GM12878 (cell line): Measurements from ENCODE around the gene PTPRD.

Source experiments
- CTCF ChIP-seq, 3 experiments: IDR thresholded peaks in 2 of 3; conservative IDR thresholded peaks in 1 of 3; 2 replicates each; pipeline ENCODE4 v1.5.1; 2011; ENCODE audit warnings: low read depth in 3 of 3, low read length in 3 of 3, mild to moderate bottlenecking in 3 of 3, control low read depth in 2 of 3, moderate library complexity in 2 of 3, inconsistent platforms in 1 of 3, mixed read lengths in 1 of 3; ENCODE audit not compliant: control insufficient read depth in 2 of 3, insufficient read depth in 1 of 3; ENCODE audit errors: extremely low read depth in 1 of 3
- EED ChIP-seq: sonication (generic); IDR thresholded peaks from 2 replicates; pipeline ENCODE4 v1.6.1; 2016; ENCODE audit warnings: antibody characterized with exemption, low read depth
- LARP7 ChIP-seq: fragments of 450-650 bp; IDR thresholded peaks from 2 replicates; pipeline ENCODE4 v1.6.1; 2017; ENCODE audit warnings: mild to moderate bottlenecking
- POLR2AphosphoS5 ChIP-seq: IDR thresholded peaks from 2 replicates; pipeline ENCODE4 v1.6.1; 2011; ENCODE audit warnings: mild to moderate bottlenecking, low read length, inconsistent platforms
- REST ChIP-seq: IDR thresholded peaks from 2 replicates; pipeline ENCODE4 v1.6.1; 2012; ENCODE audit warnings: mild to moderate bottlenecking, low read depth, low read length
- TF ChIP-seq, protein P1 (sequence below): fragments of 450-650 bp; IDR thresholded peaks from 2 replicates; pipeline ENCODE4 v1.6.1; 2016; ENCODE audit warnings: mild to moderate bottlenecking
- TF ChIP-seq, protein P2 (sequence below): fragments of 450-650 bp; IDR thresholded peaks from 2 replicates; pipeline ENCODE4 v1.6.1; 2017; ENCODE audit warnings: mild to moderate bottlenecking

- TF ChIP-seq EED = no peak
- no peak for TF ChIP-seq LARP7
- no peak for TF ChIP-seq CTCF (IDR thresholded peaks at IDR 0.05 in 2 of 3, conservative IDR thresholded peaks at IDR 0.05 in 1 of 3; ENCODE audit: control insufficient read depth in 2 of 3, extremely low read depth in 1 of 3, insufficient read depth in 1 of 3, low read depth in 3 of 3, low read length in 3 of 3)
- TF ChIP-seq, protein P1, sequence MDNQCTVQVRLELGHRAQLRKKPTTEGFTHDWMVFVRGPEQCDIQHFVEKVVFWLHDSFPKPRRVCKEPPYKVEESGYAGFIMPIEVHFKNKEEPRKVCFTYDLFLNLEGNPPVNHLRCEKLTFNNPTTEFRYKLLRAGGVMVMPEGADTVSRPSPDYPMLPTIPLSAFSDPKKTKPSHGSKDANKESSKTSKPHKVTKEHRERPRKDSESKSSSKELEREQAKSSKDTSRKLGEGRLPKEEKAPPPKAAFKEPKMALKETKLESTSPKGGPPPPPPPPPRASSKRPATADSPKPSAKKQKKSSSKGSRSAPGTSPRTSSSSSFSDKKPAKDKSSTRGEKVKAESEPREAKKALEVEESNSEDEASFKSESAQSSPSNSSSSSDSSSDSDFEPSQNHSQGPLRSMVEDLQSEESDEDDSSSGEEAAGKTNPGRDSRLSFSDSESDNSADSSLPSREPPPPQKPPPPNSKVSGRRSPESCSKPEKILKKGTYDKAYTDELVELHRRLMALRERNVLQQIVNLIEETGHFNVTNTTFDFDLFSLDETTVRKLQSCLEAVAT = no peak
- TF ChIP-seq, protein P2, sequence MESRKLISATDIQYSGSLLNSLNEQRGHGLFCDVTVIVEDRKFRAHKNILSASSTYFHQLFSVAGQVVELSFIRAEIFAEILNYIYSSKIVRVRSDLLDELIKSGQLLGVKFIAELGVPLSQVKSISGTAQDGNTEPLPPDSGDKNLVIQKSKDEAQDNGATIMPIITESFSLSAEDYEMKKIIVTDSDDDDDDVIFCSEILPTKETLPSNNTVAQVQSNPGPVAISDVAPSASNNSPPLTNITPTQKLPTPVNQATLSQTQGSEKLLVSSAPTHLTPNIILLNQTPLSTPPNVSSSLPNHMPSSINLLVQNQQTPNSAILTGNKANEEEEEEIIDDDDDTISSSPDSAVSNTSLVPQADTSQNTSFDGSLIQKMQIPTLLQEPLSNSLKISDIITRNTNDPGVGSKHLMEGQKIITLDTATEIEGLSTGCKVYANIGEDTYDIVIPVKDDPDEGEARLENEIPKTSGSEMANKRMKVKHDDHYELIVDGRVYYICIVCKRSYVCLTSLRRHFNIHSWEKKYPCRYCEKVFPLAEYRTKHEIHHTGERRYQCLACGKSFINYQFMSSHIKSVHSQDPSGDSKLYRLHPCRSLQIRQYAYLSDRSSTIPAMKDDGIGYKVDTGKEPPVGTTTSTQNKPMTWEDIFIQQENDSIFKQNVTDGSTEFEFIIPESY = no peak
- TF ChIP-seq REST = no peak
- TF ChIP-seq POLR2AphosphoS5 = no peak
These were observed 2303.5 kb downstream of the PTPRD start for GRCh38 chr9:8309258-8309657.
